Mesodermal cell (in vitro differentiated cells): ENCODE results near the gene MAML3.

Source experiments
- H3K27ac ChIP-seq: 2 replicates; pipeline ENCODE4 v1.7.0; 2013; ENCODE audit warnings: mild to moderate bottlenecking, low read depth, low read length, moderate library complexity; ENCODE audit not compliant: severe bottlenecking
- H3K36me3 ChIP-seq: 2 replicates; pipeline ENCODE4 v1.7.1; 2013; ENCODE audit warnings: mild to moderate bottlenecking, low read length, moderate library complexity; ENCODE audit not compliant: control insufficient read depth, insufficient read depth
- H3K4me1 ChIP-seq: one replicate; pipeline ENCODE4 v1.7.1; 2013; ENCODE audit warnings: mild to moderate bottlenecking, low read length; ENCODE audit not compliant: insufficient read depth, control insufficient read depth, poor library complexity, severe bottlenecking
- H3K4me3 ChIP-seq: 2 replicates; pipeline ENCODE4 v1.7.0; 2013; ENCODE audit warnings: low read length, control low read depth, mild to moderate bottlenecking; ENCODE audit not compliant: insufficient read depth, poor library complexity, severe bottlenecking; ENCODE audit errors: extremely low read depth
- H3K9me3 ChIP-seq: 2 replicates; pipeline ENCODE4 v1.7.1; 2013; ENCODE audit warnings: mild to moderate bottlenecking, low read length, moderate library complexity; ENCODE audit not compliant: control insufficient read depth
- WGBS, 2 experiments: methylation state at CpG; one replicate each; pipeline ENCODE4 v1.1.5; 2013; ENCODE audit warnings: missing lambda C conversion rate in 2 of 2; ENCODE audit not compliant: insufficient coverage in 2 of 2; 5-methylcytosine and 5-hydroxymethylcytosine counted together

The MAML3 gene

DNA sequence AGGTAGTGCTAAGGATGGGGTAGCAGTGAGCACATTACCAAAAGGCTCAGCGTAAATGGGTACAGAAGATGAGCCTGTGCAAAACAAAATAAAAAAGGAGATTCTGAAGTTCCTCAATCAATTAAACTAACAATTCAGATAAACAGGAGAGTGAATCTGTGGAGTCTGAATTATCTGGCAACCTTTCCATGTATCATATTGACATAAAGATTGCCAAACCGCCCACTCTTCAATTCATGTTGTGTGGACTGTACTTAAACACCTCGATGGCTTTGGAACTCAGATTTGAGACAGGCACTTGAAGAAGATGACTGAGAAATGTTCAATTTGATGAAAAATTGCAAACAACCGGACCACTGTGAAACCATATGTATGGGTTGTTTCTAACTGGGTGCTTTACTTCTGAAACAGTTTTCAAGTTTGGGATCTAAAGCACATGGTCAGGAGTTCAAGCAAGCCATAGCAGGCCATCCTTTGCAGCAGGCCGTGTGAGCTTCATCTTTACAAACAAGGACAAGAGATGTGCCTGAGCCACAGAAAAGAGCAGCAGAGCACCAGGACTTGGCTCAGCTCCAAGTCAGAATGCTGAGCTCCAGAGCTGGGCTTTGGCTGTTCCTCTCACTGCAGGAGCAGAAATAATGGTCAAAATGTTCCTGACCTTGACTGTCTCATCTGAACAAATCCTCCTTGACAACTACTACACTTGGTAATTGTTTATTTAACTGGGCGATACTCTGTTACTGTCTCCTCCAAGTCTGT lies 380.2 kb downstream of the MAML3 start:
- peaks cover 29% of the 10 kb centered on the region for H3K4me1 ChIP-seq
- H3K4me3 ChIP-seq, result no peak overlapping the region
- H3K27ac ChIP-seq, result no peak overlapping the region
- no peaks in the 10 kb centered on the region for H3K36me3 ChIP-seq
- H3K9me3 ChIP-seq, result no peaks in the 10 kb centered on the region
- WGBS, 2 experiments, result 94 to 95% methylated on average over 4 to 5 of the region's 6 CpGs

DNA sequence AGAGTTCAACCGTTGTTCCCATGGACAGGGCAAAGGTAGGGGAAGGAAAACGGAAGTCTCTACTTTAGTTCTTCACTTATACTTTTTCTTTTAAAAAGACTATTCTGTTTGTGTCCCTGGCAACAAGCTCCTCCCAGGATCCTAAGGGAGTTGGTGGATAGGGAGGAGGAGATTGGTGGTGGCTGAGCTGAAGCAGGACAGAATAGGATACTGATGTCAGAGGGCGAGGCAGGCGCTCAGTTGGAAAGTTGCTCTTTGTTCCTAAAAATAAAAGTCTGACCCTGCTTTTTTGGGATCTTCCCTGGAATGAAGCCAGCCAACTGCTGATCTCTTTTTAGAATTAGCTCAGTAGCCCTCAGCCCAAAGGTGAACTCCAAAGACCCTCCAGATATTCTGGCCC lies 383.6 kb downstream of the MAML3 start:
- peaks cover 4% of the 10 kb centered on the region for H3K4me1 ChIP-seq
- H3K4me3 ChIP-seq, result no peak overlapping the region
- H3K9me3 ChIP-seq, result no peaks in the 10 kb centered on the region
- 92 to 100% methylated on average over 2 of the region's 4 CpGs for WGBS, 2 experiments
- no peaks in the 10 kb centered on the region for H3K36me3 ChIP-seq
- H3K27ac ChIP-seq, result no peak overlapping the region

DNA sequence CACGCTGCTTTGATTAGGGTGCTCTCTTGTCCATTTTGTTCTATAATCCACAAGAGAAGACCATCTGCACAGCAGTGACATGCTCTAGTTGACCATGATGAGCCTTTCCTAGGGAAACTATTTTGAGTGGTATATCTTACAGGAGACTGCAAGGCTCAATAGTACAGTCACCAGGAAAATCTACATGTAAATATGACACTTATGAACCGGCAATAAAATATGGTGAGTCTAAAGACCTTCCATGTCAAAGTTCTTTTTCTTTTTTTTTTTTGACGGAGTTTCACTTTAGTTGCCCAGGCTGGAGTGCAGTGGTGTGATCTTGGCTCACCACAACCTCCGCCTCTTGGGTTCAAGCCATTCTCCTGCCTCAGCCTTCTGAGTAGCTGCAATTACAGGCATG lies 384.6 kb downstream of the MAML3 start:
- Histone ChIP-seq H3K4me3 (no peak overlapping the region), H3K36me3 (no peaks in the 10 kb centered on the region), H3K27ac (no peak overlapping the region), H3K4me1 (peaks cover 7% of the 10 kb centered on the region), H3K9me3 (no peaks in the 10 kb centered on the region)
- 50 to 71% methylated on average over 2 to 4 of the region's 4 CpGs for WGBS, 2 experiments

DNA sequence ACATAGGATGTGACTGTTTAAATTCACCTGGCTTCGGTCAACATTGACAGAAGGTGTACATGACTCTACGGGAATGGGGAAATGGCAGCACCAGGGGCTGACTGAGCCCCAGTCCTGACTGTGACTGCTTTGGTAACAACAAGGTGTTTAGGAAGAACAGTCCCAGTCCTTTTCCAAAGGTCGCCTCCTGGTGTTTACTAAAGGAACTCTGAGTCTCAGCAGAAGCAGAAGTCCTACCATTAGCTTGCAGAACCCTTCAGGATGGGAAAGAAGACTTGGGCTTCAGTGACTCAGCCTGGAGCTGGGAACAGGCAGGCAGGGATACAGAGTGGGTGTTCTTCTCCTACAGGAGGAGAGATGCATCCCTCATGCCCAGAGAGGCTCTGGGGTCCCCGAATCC lies 385.1 kb downstream of the MAML3 start:
- Histone ChIP-seq H3K4me1 (peaks cover 12% of the 10 kb centered on the region), H3K4me3 (no peak overlapping the region), H3K36me3 (no peaks in the 10 kb centered on the region), H3K9me3 (no peaks in the 10 kb centered on the region), H3K27ac (no peak overlapping the region)
- whole genome bisulfite sequencing, 2 experiments, result 81 to 86% methylated on average over 2 to 3 of the region's 4 CpGs

DNA sequence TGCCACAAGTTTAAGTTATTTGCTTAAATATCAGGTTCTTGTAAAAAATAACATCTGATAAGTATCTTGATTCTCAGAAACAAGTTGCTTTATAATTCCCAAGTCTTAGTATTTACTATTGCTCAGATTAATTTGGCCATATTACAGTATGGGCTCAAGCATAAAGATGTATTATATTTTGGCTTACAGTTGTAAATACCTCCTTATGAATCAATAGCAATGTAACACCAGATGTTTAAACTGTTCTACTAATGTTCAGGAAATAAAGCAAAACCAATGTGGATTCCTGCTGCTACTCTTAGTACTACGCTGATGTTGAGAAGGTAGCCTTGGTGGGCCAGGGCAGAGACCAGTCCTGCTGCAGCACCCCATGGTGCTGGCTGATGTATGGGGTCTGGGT lies 385.6 kb downstream of the MAML3 start:
- H3K4me1 ChIP-seq, result peaks cover 17% of the 10 kb centered on the region
- no peaks in the 10 kb centered on the region for H3K36me3 ChIP-seq
- WGBS, 2 experiments, result no CpG with 5 or more reads among the region's 1 CpG
- no peak overlapping the region for H3K27ac ChIP-seq
- H3K4me3 ChIP-seq, result no peak overlapping the region
- H3K9me3 ChIP-seq, result no peaks in the 10 kb centered on the region

DNA sequence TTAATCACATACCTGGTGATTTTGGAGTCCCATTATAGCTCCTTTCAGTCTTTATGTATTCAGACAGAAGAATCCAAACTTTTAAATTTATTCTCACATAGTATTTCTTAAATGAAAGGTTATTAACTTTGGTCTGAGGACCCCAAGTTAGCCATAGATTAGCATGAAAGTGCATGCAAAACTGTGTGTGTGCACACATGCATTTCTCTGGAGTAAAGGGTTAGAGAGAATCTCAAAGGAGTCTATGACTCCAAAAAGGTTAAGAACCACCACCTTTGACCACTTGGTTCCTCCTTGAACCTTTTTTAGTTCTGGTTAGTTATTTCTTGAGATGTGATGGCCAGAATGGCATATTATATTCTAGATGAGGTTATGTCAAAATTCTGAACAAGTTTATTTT lies 386.4 kb downstream of the MAML3 start:
- peaks cover 23% of the 10 kb centered on the region for H3K4me1 ChIP-seq
- no peak overlapping the region for H3K4me3 ChIP-seq
- no peaks in the 10 kb centered on the region for H3K36me3 ChIP-seq
- H3K27ac ChIP-seq, result no peak overlapping the region
- no peaks in the 10 kb centered on the region for H3K9me3 ChIP-seq

DNA sequence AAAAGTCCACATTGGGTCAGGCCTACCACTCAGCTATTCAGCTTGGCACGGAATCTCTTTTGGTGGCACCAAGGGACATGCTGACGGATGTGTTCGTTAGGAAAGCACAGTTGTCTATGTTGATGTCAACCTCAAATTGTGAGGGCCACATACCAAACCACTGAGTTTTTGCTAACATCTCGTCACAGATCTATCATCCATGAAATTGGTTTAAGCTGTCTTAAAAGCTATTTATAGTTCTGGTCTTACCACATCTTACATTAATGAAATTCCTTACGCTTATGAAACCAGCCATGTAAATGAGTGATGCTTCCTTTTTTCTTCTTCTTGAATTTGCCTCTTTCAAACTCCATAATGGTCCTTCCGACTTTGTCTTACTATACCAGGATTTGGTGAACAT lies 386.8 kb downstream of the MAML3 start:
- no peak overlapping the region for H3K4me3 ChIP-seq
- H3K36me3 ChIP-seq, result no peaks in the 10 kb centered on the region
- no peaks in the 10 kb centered on the region for H3K9me3 ChIP-seq
- WGBS, 2 experiments, result 88 to 100% methylated on average over 4 of the region's 6 CpGs
- no peak overlapping the region for H3K27ac ChIP-seq
- H3K4me1 ChIP-seq, result peaks cover 26% of the 10 kb centered on the region

DNA sequence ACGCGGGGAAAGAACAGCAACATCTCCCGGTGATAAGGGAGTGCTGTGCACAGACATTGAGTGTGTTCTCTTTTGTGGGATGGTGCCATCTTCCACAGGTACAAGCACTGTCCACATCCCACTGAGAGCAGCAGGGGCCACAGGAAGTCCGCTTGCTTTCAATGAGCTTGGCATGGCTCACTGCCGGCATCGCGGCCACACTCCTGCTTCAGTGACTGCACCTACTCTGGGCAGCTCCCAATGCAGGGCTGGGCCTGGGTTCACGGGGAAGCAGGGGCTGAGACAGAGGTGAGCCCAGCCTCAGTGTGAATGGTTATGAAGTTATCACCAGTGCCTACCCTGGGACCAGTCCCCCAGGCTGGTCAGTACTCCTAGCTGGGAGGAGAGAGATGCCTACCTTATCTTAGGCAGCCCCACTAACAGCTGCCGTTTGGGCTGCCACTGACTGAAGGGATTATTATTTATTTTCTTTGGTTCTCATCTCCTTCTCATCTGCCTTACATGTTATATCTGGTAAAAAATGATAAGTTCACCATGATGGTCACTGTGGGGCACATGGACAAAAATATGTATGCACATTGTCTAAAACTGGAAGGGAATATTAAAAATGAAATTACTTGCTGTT lies 389.2 kb downstream of the MAML3 start:
- H3K9me3 ChIP-seq, result no peaks in the 10 kb centered on the region
- H3K36me3 ChIP-seq, result no peaks in the 10 kb centered on the region
- peaks cover 32% of the 10 kb centered on the region for H3K4me1 ChIP-seq
- H3K4me3 ChIP-seq, result no peak overlapping the region
- H3K27ac ChIP-seq, result no peak overlapping the region
- 89% methylated on average over 7 of the region's 9 CpGs for WGBS, 2 experiments

DNA sequence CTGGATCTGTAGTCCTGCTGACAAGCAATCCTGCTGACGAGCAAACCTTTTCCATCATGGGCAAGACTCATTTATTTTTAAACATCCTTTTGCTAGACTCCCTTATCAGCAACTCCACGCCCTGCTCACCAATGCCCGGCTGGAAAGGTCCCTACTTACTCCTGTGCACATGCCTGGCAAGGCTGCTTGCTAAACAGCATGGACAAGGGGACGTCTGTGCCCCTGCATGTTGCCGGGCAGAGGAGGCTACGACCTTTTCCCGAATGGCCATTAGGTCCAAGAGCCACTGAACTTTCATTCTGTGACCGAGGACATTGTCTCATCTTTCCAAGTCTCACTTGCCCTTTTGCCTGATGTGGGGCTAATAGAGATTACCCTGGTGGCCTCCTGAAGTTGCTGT lies 389.8 kb downstream of the MAML3 start:
- Histone ChIP-seq H3K36me3 (no peaks in the 10 kb centered on the region), H3K9me3 (no peaks in the 10 kb centered on the region), H3K4me3 (no peak overlapping the region), H3K27ac (peak overlapping the region; percentile 55), H3K4me1 (peaks cover 32% of the 10 kb centered on the region)
- WGBS, 2 experiments, result 90 to 91% methylated on average over 7 to 8 of the region's 8 CpGs

DNA sequence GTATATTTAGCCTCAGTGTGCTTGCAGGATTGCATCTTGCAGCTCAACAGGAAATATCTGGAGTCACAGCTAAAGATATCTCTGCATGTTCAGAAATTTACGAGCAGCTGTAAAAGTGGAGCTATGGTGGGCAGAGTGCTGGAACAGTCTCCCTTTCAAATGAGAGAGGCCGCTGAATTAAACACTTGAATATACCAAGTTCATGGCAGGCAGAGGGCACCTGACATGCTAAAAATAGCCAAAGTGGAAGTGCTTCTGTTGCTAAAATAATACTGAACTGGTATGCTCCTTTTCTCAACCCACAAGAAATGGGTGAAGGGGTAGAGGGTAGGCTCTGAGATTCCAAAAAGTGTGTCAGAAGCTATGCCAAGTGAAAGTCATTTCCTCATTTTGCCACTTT lies 390.3 kb downstream of the MAML3 start:
- Histone ChIP-seq H3K36me3 (no peaks in the 10 kb centered on the region), H3K27ac (peak overlapping the region; percentile 55), H3K4me1 (peaks cover 32% of the 10 kb centered on the region), H3K4me3 (no peak overlapping the region), H3K9me3 (no peaks in the 10 kb centered on the region)
- WGBS, 2 experiments, result 83 to 93% methylated on average over 2 of the region's 2 CpGs

DNA sequence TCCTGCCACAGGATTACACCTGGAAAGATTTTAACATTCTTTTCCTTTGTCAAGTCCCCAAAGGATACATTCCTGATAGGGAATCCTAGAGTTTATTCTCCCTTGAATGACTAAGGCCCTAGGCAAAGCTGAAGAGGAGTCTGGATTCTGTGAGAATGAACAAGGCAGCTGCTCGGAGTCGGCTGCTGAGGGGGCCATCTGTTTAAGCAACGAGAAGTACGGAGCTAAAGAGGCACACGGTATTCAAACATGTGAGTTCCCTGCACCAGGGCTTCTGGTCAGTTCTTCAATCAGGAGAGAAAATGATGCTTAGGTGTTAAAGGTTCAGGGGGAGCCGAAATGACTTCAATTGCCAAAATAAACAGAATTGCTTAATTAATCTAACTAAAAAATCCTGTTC lies 390.8 kb downstream of the MAML3 start:
- no peaks in the 10 kb centered on the region for H3K9me3 ChIP-seq
- WGBS, 2 experiments, result 97 to 98% methylated on average over 5 of the region's 6 CpGs
- no peaks in the 10 kb centered on the region for H3K36me3 ChIP-seq
- H3K27ac ChIP-seq, result peak overlapping the region; percentile 55
- peaks cover 32% of the 10 kb centered on the region for H3K4me1 ChIP-seq
- H3K4me3 ChIP-seq, result no peak overlapping the region
